Loucy (cell line): ENCODE measurements around the gene ATP8B3.

ENCODE experiments used
- H2AFZ ChIP-seq: fragments of 200-600 bp; sonication (generic); 2 replicates; pipeline ENCODE4 v1.6.0; 2016; ENCODE audit warnings: antibody characterized with exemption, mild to moderate bottlenecking, low read length, moderate library complexity
- H3F3A ChIP-seq: fragments of 200-600 bp; 2 replicates; pipeline ENCODE4 v1.6.0; 2016; ENCODE audit warnings: antibody characterized with exemption, low read depth, mild to moderate bottlenecking
- H3K27me3 ChIP-seq: fragments of 200-600 bp; sonication (generic); 2 replicates; pipeline ENCODE4 v1.6.1; 2014; ENCODE audit warnings: low read length, mild to moderate bottlenecking; ENCODE audit not compliant: insufficient read depth, poor library complexity, severe bottlenecking
- H3K36me3 ChIP-seq: fragments of 200-600 bp; sonication (generic); 2 replicates; pipeline ENCODE4 v1.6.1; 2016; ENCODE audit warnings: low read length; ENCODE audit not compliant: insufficient read depth
- H3K4me1 ChIP-seq: fragments of 200-600 bp; sonication (generic); 2 replicates; pipeline ENCODE4 v1.5.1; 2014; ENCODE audit warnings: low read length, mild to moderate bottlenecking; ENCODE audit not compliant: insufficient read depth, poor library complexity, severe bottlenecking
- H3K4me2 ChIP-seq: fragments of 200-600 bp; sonication (generic); 2 replicates; pipeline ENCODE4 v1.6.0; 2014; ENCODE audit warnings: antibody characterized with exemption, low read length, low read depth, mild to moderate bottlenecking; ENCODE audit not compliant: poor library complexity, severe bottlenecking
- H3K4me3 ChIP-seq: fragments of 200-600 bp; sonication (generic); 2 replicates; pipeline ENCODE4 v1.5.1; 2014; ENCODE audit warnings: low read length, mild to moderate bottlenecking, mixed read lengths; ENCODE audit not compliant: poor library complexity, severe bottlenecking
- H3K79me2 ChIP-seq: fragments of 200-600 bp; sonication (generic); 2 replicates; pipeline ENCODE4 v1.6.1; 2014; ENCODE audit warnings: low read length; ENCODE audit not compliant: insufficient read depth
- H3K9ac ChIP-seq: fragments of 200-600 bp; sonication (generic); 2 replicates; pipeline ENCODE4 v1.6.0; 2014; ENCODE audit warnings: mild to moderate bottlenecking, low read depth, low read length, moderate library complexity; ENCODE audit not compliant: poor library complexity, severe bottlenecking
- H3K9me2 ChIP-seq: fragments of 200-600 bp; sonication (generic); replicated peaks from 2 replicates; pipeline ENCODE4 v1.6.1; 2016; ENCODE audit warnings: low read depth, low read length, mixed read lengths
- H3K9me3 ChIP-seq: fragments of 200-600 bp; sonication (generic); 2 replicates; pipeline ENCODE4 v1.6.1; 2014; ENCODE audit warnings: mild to moderate bottlenecking, antibody characterized with exemption, low read length, low read depth; ENCODE audit not compliant: insufficient read depth
- H4K20me1 ChIP-seq: fragments of 200-600 bp; sonication (generic); 2 replicates; pipeline ENCODE4 v1.6.0; 2014; ENCODE audit warnings: antibody characterized with exemption, low read length, mild to moderate bottlenecking; ENCODE audit not compliant: insufficient read depth, poor library complexity, severe bottlenecking
- CTCF ChIP-seq: fragments of 200-600 bp; sonication (generic); conservative IDR thresholded peaks from 2 replicates; pipeline ENCODE4 v1.5.1; 2014; ENCODE audit warnings: mild to moderate bottlenecking, antibody characterized with exemption, low read length
- EZH2phosphoT487 ChIP-seq: fragments of 200-600 bp; IDR thresholded peaks from 2 replicates; pipeline ENCODE4 v1.6.1; 2018; ENCODE audit warnings: antibody characterized with exemption, mild to moderate bottlenecking, moderate library complexity, borderline replicate concordance

The ATP8B3 gene

GRCh38 chr19:1780272-1780958 lies 31.7 kb downstream of the ATP8B3 start:
- H3K36me3 ChIP-seq, result no peaks in the 10 kb centered on the region
- H3K4me2 ChIP-seq, result no peak overlapping the region
- no peaks in the 10 kb centered on the region for H3K79me2 ChIP-seq

GRCh38 chr19:1779574-1779973 lies 32.5 kb downstream of the ATP8B3 start:
- Histone ChIP-seq H3K27me3 (no peaks in the 10 kb centered on the region), H2AFZ (no peak overlapping the region), H3K9me3 (peaks cover 3% of the 10 kb centered on the region; the same call in 1 of the 2 replicates), H3K36me3 (no peaks in the 10 kb centered on the region), H3K4me1 (no peaks in the 10 kb centered on the region), H3K9ac (no peak overlapping the region), H3K4me3 (no peak overlapping the region), H4K20me1 (no peaks in the 10 kb centered on the region), H3K4me2 (no peak overlapping the region), H3F3A (no peaks in the 10 kb centered on the region), H3K9me2 (no peaks in the 10 kb centered on the region), H3K79me2 (no peaks in the 10 kb centered on the region)
- TF ChIP-seq CTCF (no peak), EZH2phosphoT487 (no peak)

More at GRCh38 chr19:1780272-1780958, 31.7 kb downstream of the ATP8B3 start:
- Histone ChIP-seq H3F3A (no peaks in the 10 kb centered on the region), H3K4me1 (no peaks in the 10 kb centered on the region), H3K9me2 (no peaks in the 10 kb centered on the region), H3K27me3 (no peaks in the 10 kb centered on the region), H2AFZ (no peak overlapping the region), H3K9ac (no peak overlapping the region), H3K9me3 (peaks cover 3% of the 10 kb centered on the region; the same call in 1 of the 2 replicates), H4K20me1 (no peaks in the 10 kb centered on the region), H3K4me3 (no peak overlapping the region)
- TF ChIP-seq CTCF (no peak), EZH2phosphoT487 (no peak)

GRCh38 chr19:1777149-1777548 lies 34.9 kb downstream of the ATP8B3 start:
- Histone ChIP-seq H3K9me2 (no peaks in the 10 kb centered on the region), H3K4me2 (no peak overlapping the region), H2AFZ (no peak overlapping the region), H3K4me3 (no peak overlapping the region), H3K79me2 (no peaks in the 10 kb centered on the region), H3K36me3 (no peaks in the 10 kb centered on the region), H3K4me1 (no peaks in the 10 kb centered on the region), H4K20me1 (no peaks in the 10 kb centered on the region), H3K27me3 (no peaks in the 10 kb centered on the region), H3K9me3 (peaks cover 3% of the 10 kb centered on the region; the same call in 1 of the 2 replicates), H3F3A (no peaks in the 10 kb centered on the region), H3K9ac (no peak overlapping the region)
- TF ChIP-seq EZH2phosphoT487 (no peak), CTCF (no peak)
